Forelimb muscle (tissue), 1 donor: ENCODE data around the gene MEOX2. TPM values are rescaled to one million over a fixed set of nuclear protein-coding genes. Genes with fewer than 3 reads are reported as not detected.

Experiments used
- DNase-seq: peaks from one replicate; pipeline ENCODE4 v3.0.0-alpha.2; 2013; ENCODE audit warnings: low read depth
- polyA plus RNA-seq: library from polyadenylated mRNA; unstranded; fragments of 120-200 nt; gene quantifications from one replicate; pipeline ENCODE4 v1.2.1, GENCODE V29; 2013; ENCODE audit not compliant: insufficient read length

MEOX2 gene
- polyA plus RNA-seq, 1 donor: 52.5 TPM

DNA sequence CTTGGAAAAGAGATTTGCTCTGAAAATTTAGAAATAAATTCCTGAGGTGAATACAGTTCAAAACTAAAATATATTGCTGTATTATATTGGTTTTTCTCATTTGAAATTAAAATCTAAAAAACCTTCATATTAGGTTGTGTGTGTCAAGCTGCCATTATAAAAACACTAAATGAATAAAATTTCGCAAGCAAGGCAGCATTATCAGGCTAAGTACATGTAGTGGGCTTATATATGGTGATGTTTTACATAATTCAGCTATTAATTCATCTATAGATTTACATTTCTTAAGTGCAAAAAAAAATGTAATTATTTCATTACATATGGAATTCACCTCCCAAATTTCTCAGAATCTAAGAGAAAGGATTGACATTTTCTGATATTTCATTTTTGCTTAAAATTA lies 5.3 kb downstream of the MEOX2 start:
- no peak for DNase-seq

DNA sequence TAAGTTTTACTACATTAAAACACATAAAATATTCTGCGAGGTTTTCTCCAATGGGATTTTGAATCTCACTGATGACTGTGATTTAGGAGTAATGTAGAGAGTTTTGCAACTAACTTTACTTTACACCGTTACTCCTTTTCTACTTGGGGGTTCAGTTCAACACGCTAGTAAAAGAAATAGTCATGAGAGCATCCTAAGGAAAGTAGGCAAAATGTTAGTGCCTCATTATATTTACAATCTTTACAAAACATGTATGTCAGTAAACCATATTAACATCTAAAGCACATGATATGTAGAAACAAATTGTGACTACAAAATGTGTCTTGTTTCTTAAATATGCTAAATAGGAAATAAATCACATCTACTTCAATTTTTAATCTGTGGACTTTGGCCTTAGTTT lies 6.0 kb downstream of the MEOX2 start:
- no peak for DNase-seq

DNA sequence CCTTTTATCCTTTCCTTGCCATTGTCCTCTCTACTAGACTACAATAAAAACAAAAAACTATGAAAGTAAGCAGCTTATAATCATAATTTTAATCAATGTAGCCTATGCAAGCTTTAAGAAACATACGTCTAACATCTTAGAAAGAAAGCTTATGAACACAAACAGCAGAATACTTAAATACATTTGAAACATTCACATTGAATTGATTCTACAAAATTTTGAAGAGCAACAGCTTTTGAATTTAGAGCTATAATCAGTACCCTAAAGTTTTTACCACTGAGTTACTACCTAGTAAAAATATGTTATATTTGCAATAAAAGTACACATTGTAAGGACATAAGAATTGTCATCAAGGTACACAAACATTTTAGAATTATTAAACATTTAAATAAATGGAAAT lies 7.2 kb downstream of the MEOX2 start:
- DNase-seq: no peak

DNA sequence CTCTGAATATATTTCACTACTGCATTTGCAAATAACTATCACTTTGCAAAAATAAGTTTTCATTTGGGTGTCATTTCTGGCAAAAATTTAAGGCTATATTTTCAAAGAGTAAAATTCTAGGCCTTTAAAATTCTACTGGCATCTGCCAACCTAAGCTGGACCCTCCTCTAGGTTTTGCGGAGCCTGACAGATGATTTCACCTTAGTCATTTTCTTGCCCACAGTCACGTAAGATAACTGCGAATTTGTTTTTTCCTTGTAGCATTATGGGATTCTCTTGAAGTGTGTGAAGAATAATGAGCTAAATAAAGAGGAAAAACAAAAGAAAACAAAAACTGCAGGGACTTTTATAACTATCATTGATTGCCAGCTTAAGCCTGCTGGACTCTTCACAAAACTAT lies 7.8 kb downstream of the MEOX2 start:
- no peak for DNase-seq

DNA sequence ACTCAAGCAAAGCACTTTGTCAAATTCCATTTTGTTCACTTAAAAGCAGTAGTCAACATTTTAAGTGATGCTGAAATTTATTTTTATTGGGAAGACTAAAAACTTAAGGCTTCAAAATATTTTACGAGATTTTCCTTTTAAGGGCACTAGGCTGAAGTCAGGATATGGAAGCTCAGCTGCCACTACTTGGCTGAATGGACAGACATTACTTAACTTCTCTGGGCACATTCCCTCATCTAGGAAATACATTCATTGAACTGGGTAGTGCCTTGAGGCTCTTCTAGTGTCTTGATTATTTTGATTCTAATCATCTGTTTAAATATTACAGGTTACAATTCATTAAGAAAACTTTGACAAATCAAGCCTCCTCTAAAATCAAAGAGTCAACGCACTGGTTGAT lies 11.1 kb downstream of the MEOX2 start:
- DNase-seq: no peak

DNA sequence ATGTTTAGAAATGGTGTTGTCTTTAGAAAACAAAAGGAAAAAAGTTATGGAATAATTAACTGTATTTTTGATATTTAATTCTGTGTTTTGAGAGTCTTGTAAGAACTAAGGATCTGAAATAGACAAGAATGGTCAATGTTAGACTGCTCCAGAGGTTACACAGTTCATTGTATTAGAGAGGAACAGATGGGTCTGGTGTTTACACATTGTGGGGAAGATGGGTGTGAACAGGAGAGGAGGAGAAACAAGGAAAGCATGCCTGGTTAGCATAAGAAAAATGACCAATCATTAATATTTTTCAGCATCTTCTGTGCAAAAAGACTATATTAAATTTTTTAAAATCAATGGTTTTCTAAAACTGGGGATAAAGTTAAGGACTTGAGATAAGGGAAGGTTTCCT lies 11.9 kb downstream of the MEOX2 start:
- no peak for DNase-seq

DNA sequence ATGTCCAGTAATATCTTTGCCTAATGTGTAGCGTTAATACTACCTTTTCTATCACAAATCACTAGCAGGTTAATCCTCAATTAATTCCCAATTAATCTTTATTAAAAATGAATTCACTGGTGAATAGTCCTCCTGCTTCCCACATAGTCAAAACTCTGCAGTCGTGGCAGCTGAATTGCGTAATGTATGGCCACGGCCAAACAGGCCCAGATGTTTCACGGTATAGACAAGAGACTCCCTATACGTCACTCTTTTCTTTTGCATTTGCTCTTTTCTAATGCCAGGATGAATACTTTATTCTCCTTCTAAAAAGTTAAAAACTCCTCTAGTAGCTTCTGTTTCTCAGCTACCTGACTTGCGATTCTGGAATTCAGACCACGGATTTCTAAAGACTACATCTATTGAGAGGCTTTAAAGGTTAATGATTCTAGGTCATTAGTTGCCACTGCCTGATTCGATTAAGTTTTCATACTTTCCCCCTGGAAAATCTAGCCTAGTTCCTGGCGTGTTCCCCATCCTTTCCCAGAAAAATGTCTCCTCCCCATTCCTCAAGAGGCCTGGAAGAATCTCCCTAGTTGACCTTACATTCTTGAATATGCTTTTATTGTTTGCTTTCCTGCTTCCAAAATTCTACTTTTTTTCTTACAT lies 16.9 kb downstream of the MEOX2 start:
- DNase-seq: no peak

DNA sequence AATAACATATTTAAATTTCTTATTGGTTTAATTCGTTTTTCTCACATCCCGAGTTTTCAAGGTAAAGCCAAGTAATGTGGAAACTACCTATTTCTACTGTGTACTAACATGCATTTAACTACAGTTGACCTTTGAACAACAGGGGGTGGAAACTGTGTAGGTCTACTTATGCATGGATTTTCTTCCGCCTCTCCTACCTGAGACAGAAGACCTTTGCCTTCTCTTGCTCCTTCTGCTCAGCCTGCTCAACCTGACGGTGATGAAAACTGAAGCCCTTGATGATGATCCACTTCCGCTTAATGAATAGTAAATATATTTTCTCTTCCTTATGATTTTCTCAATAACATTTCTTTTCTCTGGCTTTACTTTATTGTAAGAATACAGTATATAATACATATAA lies 18.5 kb downstream of the MEOX2 start:
- DNase-seq: no peak

DNA sequence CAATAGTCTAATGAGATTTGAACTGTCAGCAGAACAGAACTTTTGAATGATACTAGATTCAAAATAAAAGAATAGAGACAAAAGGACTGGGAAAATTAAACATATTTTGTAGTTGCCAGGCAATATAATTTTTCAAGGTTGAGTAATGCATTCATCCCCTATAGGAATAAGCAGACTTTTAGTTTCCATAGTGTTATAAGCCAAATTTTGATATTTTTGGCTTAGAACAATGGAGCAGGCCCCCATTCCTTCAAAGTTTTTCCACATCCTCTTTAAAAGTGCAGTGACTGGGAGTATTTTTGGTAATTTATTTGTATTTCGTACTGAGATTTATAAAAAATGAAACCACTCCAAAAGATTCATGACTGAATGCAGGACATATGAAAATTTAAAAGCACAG lies 24.0 kb downstream of the MEOX2 start:
- DNase-seq: peak; percentile 88

DNA sequence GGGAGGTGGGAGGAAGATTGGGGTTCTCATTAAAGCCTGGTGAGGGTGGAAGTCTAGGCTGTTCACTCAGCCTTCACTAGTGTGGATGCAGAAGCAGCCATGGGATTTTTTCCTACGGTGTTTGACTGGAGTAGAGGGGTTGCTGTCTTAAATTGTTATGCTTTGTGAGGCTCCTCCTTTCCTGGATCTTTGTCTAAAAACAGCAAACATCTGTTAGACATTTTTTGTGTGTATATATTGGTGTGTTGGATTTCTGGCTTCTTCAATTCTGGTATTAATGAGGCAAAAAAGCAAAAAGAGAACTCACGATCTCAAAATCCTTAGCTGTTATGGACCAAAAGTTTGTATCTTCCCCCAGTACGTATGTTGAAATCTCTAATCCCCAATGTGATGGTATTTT lies 28.2 kb downstream of the MEOX2 start:
- no peak for DNase-seq

DNA sequence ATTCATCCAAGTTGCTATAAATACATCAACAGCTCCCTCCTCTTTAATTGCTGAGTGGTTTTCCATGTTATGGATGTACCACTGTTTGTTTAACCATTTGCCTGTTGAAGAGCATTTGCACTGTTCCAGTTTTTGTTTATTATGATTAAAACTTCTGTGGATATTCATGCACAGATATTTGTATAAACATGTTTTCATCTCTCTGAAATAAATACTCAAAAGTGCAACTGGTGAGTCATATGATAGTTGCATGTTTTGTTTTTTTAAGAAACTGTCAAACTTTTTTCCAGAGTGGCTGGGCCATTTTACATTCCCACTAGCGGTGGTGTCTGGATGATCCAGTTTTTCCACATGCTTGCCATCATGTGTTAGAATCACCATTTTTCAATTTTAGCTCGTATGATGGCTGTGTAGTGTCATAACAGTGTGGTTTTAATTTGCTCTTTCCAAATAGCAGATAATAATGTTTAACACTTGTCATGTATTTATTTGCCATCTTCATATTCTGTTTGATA lies 33.6 kb downstream of the MEOX2 start:
- DNase-seq: no peak

DNA sequence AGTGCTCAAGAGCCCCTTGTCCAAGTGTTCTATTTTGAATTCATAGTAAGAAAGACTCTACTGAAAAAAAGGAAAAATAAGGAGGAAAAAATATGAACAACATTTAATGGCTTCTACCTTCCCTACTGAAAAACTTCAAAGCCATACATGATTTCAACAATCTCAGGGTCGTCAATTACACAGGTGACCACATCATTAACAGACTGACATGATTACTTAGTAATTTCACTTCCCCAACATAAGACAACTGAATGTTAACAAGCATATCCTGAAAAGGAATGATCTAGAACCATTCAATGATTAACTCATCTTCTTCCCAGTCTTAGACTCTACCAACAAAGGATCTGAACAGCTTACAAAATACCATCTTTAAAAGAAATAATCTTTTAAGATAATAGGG lies 34.8 kb downstream of the MEOX2 start:
- no peak for DNase-seq

DNA sequence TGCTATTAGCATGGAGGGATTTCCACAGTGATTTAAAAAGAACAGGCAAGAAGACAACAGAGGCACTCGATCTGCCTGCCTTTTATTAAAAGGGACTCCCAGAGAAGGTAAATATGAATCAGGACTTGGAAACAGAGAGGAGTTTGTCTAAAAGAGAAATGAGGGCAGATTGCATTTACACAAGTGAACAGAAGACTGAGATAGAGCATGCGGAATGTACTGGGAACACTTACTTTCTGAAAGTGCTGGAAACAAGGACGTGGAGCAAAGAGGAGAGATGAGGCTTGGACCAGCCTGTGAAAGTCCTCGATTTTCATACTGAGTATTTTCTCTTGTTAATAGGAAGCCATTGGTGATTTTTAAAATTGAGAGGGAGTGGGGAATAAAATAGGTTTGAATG lies 35.7 kb downstream of the MEOX2 start:
- no peak for DNase-seq

DNA sequence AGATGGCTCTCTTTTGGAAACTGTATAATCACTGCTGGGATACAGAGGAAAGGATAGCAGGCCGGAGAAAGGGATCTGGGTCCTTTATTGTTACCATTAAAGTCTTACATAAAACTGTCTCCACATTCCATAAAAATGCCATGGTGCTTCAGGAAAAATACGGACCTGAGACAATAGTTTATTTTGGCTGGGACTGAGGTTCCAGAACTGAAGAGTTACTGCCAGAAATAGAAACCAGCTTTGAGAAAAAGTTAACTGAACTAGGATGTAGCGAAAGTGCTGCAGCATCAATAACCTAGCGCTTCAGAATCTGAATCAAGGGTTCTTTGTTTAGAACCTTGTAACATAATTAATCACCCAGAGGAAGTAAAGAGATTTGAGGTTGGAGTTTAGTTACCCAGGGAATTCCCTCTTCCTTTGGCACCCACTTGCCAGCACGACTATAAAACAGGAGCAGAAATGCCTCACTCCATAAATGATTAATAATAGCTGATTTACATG lies 38.0 kb downstream of the MEOX2 start:
- DNase-seq: no peak

DNA sequence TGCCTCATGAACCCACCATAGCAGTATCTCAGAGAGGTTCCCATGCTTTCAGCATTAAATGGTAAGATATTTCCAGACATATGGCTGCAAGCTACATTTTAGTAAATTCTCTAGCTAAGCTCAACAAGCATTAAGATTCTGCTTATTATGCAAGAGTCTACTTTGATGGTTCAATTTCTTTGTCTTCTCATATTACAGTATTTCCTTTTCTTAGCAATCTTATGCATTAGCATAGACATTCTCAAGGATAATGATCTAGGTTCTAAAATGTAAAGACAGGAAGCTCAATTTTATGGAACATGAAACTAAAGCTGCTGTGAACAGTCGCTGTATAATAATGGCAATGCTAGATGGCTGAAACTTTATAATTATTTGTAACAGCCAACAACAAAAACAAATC lies 39.2 kb downstream of the MEOX2 start:
- no peak for DNase-seq

DNA sequence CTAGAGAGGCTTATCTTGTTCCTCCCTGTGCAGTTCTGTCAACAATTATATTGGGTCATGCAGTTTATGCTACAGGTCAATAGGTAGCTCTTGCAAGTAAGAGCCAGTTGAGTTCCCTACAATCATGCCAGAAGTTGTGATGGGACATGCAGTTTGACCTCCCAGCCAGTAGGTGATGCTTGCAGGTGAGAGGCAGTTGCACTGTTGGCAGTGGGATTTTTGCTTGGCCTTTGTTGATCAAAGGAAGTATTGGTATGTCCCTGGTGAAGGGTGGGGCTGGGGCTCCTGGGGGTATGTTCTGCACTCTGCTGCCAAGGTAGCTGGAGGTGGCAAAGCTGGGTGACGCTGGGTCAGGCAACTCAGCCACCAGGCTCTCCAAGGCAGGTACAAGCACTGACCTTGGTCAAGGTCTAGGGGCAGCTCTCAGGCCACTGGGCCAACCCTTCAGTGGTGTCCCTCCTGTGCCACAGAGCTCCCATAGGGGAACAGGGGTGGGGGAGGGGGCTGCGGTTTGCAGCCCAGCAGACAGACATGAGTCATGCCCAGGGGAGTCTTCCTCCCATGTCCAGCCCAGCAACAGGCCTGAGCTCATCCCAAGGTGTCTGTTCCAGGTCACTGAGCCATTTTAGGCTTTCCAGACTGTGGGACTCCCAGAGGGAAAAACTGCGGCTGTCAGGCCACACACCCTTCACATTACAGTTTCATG lies 43.3 kb downstream of the MEOX2 start:
- no peak for DNase-seq

DNA sequence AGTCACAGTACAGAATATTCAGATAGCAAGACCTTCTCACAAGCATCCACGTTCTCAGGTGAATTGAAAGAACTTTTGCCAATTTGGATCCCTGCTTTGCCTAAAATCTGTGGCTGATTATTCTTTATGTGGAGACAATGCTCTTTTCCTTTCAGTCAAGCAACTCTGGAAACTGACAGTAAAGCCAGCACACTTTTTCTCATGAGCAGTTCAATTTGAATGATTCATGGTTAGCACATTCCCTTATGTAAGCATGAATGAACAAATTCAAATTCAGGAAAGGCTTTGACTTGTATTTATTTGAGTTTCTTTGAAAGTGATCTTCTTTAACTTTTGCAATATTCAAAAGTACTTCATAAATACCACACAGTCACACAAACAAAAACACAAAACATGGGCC lies 57.6 kb downstream of the MEOX2 start:
- no peak for DNase-seq

DNA sequence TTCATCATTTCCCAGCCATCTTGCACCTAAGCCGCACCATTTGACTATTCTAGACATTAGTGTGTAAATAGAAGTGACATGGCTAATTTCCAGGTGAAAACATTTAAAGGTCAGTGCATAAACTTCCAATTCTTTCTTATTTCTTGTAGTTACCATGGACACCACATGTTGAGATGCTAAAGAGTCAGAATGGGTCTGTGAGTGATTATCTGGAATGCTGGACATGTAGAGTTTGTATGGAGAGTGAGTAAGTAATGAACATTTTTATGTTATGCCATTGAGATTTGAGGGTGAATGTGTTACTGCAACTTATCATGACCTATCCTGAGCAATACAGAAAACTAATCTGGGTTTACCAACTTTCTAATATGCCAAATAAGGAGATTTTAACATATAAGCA lies 60.4 kb downstream of the MEOX2 start:
- DNase-seq: no peak

DNA sequence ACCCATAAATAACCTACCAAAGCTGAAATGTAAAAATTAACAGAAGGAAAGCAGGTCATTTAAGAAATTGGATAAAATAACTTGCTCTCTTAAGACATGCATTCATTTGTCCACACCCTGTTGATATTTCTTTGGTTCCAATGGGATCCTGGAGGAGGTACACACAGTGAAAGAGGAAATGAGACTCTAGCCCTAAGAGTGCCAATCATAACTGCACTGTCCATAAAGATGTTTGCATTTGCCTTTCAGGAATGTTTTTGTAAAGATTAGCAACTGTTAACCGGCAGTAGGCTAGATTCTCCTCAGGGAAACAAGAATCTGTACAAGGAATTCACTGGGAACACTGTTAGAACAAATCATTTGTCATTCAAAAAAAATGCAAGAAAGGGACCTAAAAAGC lies 61.0 kb downstream of the MEOX2 start:
- no peak for DNase-seq

DNA sequence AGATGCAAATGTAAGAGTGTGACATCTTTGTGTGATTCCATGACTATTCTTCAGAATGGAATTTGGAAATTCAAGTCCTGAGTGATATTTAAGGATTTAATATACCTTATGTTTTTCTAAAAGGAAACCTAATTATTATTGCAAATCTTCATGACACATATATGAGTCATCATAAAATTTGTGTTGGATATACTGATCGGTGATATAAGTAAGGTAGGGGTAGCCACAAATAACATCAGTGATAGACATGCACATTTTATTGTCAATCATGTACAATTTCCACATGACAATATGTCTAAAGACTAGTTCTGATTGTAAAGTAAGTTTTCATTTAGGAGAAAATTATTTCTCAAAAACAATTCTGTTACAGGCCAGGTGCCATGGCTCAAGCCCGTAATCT lies 65.0 kb downstream of the MEOX2 start:
- no peak for DNase-seq

DNA sequence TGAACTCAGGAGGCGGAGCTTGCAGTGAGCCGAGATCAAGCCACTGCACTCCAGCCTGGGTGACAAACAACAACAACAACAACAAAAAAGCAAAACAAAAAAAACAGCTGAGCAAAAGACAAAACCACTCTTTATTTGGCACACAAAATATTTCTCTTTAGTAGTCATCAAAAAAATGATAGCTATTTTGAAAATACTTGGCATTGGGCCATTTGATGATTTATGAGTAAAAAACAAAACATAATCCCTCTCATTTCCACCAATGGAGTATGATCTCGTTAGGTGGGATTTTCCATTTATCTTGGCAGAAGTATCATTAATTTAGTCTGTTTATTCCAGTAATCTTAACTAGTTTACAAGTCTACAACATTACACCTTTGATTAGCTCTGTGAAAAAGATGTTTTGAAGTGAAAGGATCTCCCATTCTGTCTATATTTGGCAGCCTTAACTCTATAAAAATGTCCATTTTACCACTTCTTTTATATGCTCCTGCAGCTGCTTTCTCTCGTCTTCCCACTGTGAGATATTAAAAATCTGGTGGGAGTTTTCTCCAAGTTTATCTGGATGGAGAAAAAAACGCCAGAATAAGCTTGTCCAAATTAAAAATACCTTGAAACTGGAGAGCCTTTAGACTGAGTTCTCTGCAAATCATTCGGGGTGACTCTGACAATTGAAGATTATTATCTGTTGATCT lies 65.8 kb downstream of the MEOX2 start:
- no peak for DNase-seq

DNA sequence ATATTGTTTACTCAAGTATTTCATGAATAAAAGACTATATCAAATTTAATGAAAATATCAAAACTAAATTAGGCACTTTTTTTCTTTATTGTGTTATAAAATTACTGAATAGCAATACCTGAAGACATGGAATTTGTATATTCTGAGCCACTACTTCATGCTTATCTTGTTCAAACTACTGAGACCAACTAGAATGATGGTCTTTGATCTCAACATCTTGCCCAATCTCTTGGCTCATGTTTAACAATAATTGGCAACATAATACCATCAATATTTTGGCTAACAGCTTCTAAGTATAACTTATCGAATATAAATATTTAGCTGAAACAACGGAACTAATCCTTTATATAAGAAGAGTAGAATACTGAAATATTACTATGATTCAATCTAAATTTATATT lies 68.2 kb downstream of the MEOX2 start:
- DNase-seq: no peak

DNA sequence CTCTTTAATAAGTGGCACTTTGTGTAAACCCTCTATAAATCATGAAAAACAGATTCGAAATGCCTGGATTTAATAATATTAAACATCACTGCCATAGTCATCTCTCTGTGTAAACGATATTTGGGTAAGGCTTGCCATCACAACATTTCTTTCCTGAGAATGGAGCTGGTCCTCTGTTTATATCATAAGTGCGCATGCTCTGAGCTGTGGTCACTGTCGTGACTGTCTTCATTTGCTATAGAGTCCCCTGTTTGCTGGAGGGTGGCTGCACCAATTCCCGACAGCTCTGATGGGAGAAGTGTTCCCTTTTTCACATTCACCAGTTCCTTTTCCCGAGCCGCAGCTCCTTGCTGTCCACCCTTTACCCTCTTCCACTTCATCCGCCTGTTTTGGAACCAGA lies 74.3 kb downstream of the MEOX2 start:
- DNase-seq: no peak
